Smooth muscle cell (in vitro differentiated cells): ENCODE results near the gene AP1G1. TPM values are rescaled to one million over a fixed set of nuclear protein-coding genes. Genes with fewer than 3 reads are reported as not detected.

Experiments used
- DNase-seq: peaks from one replicate; lab custom pipeline; 2025; ENCODE audit not compliant: unreplicated experiment; lab: John Stamatoyannopoulos, UW
- H2AFZ ChIP-seq: fragments of 200-600 bp; sonication (generic); 2 replicates; pipeline ENCODE4 v1.6.0; 2016; ENCODE audit warnings: antibody characterized with exemption, low read depth, mild to moderate bottlenecking
- H3F3A ChIP-seq: fragments of 200-600 bp; sonication (generic); 2 replicates; pipeline ENCODE4 v1.6.0; 2017; ENCODE audit warnings: antibody characterized with exemption, low read depth
- H3K27ac ChIP-seq: fragments of 200-600 bp; sonication (generic); 2 replicates; pipeline ENCODE4 v1.5.1; 2016; ENCODE audit warnings: low read depth, mild to moderate bottlenecking
- H3K27me3 ChIP-seq: fragments of 200-600 bp; sonication (generic); 2 replicates; pipeline ENCODE4 v1.6.1; 2016; ENCODE audit warnings: low read depth, mild to moderate bottlenecking
- H3K36me3 ChIP-seq: fragments of 200-600 bp; sonication (generic); 2 replicates; pipeline ENCODE4 v1.5.1; 2016; ENCODE audit warnings: low read depth
- H3K4me1 ChIP-seq: fragments of 200-600 bp; sonication (generic); 2 replicates; pipeline ENCODE4 v1.5.1; 2016; ENCODE audit warnings: low read depth
- H3K4me2 ChIP-seq: fragments of 200-600 bp; sonication (generic); 2 replicates; pipeline ENCODE4 v1.6.0; 2016; ENCODE audit warnings: mild to moderate bottlenecking
- H3K4me3 ChIP-seq: fragments of 200-600 bp; sonication (generic); 2 replicates; pipeline ENCODE4 v1.5.1; 2016; ENCODE audit warnings: mild to moderate bottlenecking
- H3K79me2 ChIP-seq: fragments of 200-600 bp; sonication (generic); 2 replicates; pipeline ENCODE4 v1.6.0; 2016; ENCODE audit warnings: low read depth, mild to moderate bottlenecking
- H3K9ac ChIP-seq: fragments of 200-600 bp; sonication (generic); 2 replicates; pipeline ENCODE4 v1.6.0; 2016; ENCODE audit warnings: low read depth
- H3K9me3 ChIP-seq: fragments of 200-600 bp; sonication (generic); replicated peaks from 2 replicates; pipeline ENCODE4 v1.5.1; 2016; ENCODE audit warnings: low read depth
- H4K20me1 ChIP-seq: fragments of 200-600 bp; sonication (generic); 2 replicates; pipeline ENCODE4 v1.6.0; 2016; ENCODE audit warnings: low read depth
- WGBS: methylation state at CpG from one replicate; pipeline ENCODE4 v1.1.7; 2016; ENCODE audit warnings: low lambda C conversion rate; 5-methylcytosine and 5-hydroxymethylcytosine counted together
- polyA plus RNA-seq: library from polyadenylated mRNA; unstranded; fragments of >200 nt; fragmentation: Nextera tagmentation; extraction: Ambion mirVana; gene quantifications from 2 replicates; pipeline ENCODE4 v1.2.1, GENCODE V29; 2016
- total RNA-seq: library from RNA; depleted of rRNA; stranded (reverse); fragments of >200 nt; gene quantifications from 2 replicates; pipeline ENCODE4 v1.2.3, GENCODE V29; 2014
- TF ChIP-seq, protein P1 (sequence below): fragments of 200-600 bp; sonication (generic); IDR thresholded peaks from 2 replicates; pipeline ENCODE4 v1.5.1; 2017; ENCODE audit warnings: borderline replicate concordance, mild to moderate bottlenecking, antibody characterized with exemption; ENCODE audit not compliant: insufficient read depth, poor library complexity, severe bottlenecking

The AP1G1 gene
- total and polyA plus RNA-seq, 2 experiments from 2014 or later: 17.1 to 84.4 TPM

DNA sequence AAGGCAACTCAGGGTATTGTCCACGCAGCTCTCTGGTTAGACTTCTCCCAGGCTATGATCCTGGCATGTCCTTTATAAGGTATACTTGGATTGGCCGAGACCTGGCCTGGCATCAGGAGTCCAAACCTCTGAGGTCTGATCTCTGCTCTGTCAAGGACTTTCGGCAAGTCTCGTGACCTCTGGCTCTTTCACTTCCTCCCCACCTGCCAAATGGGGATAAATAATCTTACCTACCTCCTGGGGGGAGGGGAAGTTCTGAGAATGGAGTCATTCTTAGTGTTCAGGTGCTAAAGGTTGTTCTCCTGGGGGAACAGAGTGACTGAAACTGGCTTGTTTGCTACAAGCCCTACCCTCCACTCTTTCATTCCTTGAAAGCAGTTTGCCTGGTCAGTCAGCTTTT lies 44.8 kb upstream of the AP1G1 start:
- Histone ChIP-seq H3K9me3 (no peaks in the 10 kb centered on the region), H3K4me3 (no peak overlapping the region), H3F3A (peaks cover 3% of the 10 kb centered on the region), H3K27ac (no peak overlapping the region), H3K4me2 (no peak overlapping the region), H3K4me1 (no peaks in the 10 kb centered on the region), H3K36me3 (peaks cover 5% of the 10 kb centered on the region), H2AFZ (no peak overlapping the region), H3K9ac (no peak overlapping the region), H3K27me3 (no peaks in the 10 kb centered on the region), H4K20me1 (peaks cover 46% of the 10 kb centered on the region), H3K79me2 (peaks cover 8% of the 10 kb centered on the region)
- TF ChIP-seq, protein P1, sequence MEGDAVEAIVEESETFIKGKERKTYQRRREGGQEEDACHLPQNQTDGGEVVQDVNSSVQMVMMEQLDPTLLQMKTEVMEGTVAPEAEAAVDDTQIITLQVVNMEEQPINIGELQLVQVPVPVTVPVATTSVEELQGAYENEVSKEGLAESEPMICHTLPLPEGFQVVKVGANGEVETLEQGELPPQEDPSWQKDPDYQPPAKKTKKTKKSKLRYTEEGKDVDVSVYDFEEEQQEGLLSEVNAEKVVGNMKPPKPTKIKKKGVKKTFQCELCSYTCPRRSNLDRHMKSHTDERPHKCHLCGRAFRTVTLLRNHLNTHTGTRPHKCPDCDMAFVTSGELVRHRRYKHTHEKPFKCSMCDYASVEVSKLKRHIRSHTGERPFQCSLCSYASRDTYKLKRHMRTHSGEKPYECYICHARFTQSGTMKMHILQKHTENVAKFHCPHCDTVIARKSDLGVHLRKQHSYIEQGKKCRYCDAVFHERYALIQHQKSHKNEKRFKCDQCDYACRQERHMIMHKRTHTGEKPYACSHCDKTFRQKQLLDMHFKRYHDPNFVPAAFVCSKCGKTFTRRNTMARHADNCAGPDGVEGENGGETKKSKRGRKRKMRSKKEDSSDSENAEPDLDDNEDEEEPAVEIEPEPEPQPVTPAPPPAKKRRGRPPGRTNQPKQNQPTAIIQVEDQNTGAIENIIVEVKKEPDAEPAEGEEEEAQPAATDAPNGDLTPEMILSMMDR: no peak
- WGBS: 97% methylated on average over 4 of the region's 4 CpGs
- no peak for DNase-seq

DNA sequence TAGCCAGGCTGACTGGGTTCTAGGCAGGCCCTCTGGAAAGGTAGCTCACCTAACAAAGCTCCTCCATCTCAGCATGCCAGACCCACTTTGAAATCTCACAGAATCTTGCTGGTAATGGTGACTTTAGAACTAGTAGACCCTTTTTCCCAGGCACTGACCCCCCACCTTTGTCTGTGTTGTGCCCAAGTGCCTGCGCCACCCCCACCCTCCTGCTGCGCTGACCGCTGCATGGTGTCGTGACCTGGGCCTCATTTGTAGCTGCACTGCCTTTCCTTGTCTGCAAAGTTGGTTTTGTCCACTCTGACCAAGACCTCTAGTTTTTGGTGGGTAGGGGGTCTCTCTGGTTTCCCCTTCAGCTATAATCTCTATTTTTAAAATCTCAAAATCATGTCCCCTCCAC lies 43.9 kb upstream of the AP1G1 start:
- peaks cover 43% of the 10 kb centered on the region for H4K20me1 ChIP-seq
- H3K9me3 ChIP-seq: no peaks in the 10 kb centered on the region
- H3K4me3 ChIP-seq: no peak overlapping the region
- H3F3A ChIP-seq: no peaks in the 10 kb centered on the region
- WGBS: 100% methylated on average over 4 of the region's 4 CpGs
- no peak overlapping the region for H2AFZ ChIP-seq
- H3K27me3 ChIP-seq: no peaks in the 10 kb centered on the region
- TF ChIP-seq, protein P1: no peak
- no peaks in the 10 kb centered on the region for H3K4me1 ChIP-seq
- no peak overlapping the region for H3K27ac ChIP-seq
- peaks cover 9% of the 10 kb centered on the region for H3K36me3 ChIP-seq
- no peak overlapping the region for H3K4me2 ChIP-seq
- peaks cover 17% of the 10 kb centered on the region for H3K79me2 ChIP-seq
- no peak for DNase-seq
- no peak overlapping the region for H3K9ac ChIP-seq

DNA sequence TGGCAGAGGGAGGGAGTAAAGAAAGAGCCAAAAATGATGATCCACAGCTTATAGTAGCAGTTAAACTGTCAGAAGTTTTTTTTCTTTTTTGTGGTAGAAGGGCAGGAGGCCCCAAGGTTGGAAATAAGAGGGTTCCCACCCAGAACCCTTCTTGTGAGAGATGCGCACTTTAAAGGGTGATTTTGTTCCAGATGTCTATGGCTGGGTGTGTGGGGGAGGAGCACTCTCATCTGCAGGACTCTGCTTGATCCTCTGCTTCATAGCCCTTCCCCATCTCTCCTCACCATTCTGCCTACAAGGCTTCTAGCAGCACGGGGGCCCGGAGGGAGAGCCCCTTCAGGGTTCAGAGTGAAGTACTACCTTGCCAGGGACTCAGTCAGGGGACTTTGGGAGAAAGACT lies 43.5 kb upstream of the AP1G1 start:
- H3K36me3 ChIP-seq: peaks cover 9% of the 10 kb centered on the region
- DNase-seq: no peak
- no peak overlapping the region for H3K4me2 ChIP-seq
- no peak overlapping the region for H3K27ac ChIP-seq
- H4K20me1 ChIP-seq: peaks cover 47% of the 10 kb centered on the region
- peaks cover under 1% of the 10 kb centered on the region for H3K4me1 ChIP-seq
- no peaks in the 10 kb centered on the region for H3F3A ChIP-seq
- H2AFZ ChIP-seq: no peak overlapping the region
- WGBS: 97% methylated on average over 3 of the region's 3 CpGs
- TF ChIP-seq, protein P1: no peak
- H3K9me3 ChIP-seq: no peaks in the 10 kb centered on the region
- no peak overlapping the region for H3K4me3 ChIP-seq
- H3K79me2 ChIP-seq: peaks cover 21% of the 10 kb centered on the region
- no peak overlapping the region for H3K9ac ChIP-seq
- H3K27me3 ChIP-seq: no peaks in the 10 kb centered on the region

DNA sequence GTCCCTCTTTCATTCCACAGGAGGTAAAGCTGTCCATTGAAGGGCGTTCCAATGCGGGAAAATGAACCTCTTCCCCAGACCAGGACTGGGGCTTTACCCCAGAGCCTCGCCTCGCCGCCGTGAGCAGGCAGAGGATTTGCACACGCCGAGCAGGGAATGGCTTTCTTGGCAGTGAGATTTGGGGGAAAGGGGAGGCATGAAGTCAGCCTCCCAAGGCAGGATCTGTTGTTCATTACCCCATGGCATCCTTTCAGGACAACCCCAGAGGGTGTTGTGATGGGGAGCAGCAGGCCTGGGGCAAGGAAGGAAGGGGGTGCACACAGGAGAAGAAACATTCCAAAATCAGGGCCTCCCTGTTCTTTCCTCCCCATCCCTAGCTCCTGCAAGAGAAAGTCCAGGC lies 43.1 kb upstream of the AP1G1 start:
- H4K20me1 ChIP-seq: peaks cover 49% of the 10 kb centered on the region
- H3K27me3 ChIP-seq: no peaks in the 10 kb centered on the region
- peaks cover 25% of the 10 kb centered on the region for H3K79me2 ChIP-seq
- H3K4me2 ChIP-seq: no peak overlapping the region
- H2AFZ ChIP-seq: no peak overlapping the region
- no peak overlapping the region for H3K4me3 ChIP-seq
- 97% methylated on average over 8 of the region's 8 CpGs for WGBS
- H3F3A ChIP-seq: no peaks in the 10 kb centered on the region
- no peaks in the 10 kb centered on the region for H3K9me3 ChIP-seq
- H3K36me3 ChIP-seq: peaks cover 9% of the 10 kb centered on the region
- peaks cover 5% of the 10 kb centered on the region for H3K4me1 ChIP-seq
- no peak for DNase-seq
- TF ChIP-seq, protein P1: no peak
- no peak overlapping the region for H3K27ac ChIP-seq
- no peak overlapping the region for H3K9ac ChIP-seq
